GM21381 (cell line): ENCODE measurements around the gene PPP1R3C.

Experiments used
- ATAC-seq: cut with Tn5 transposase; IDR thresholded peaks from one replicate; pipeline ENCODE4 v1.9.1; 2021; ENCODE audit warnings: mild to moderate bottlenecking, moderate library complexity; ENCODE audit not compliant: unreplicated experiment

PPP1R3C gene

GRCh38 chr10:91629715-91630549 is 2.9 kb downstream of the PPP1R3C start:
- ATAC-seq = no peak

GRCh38 chr10:91628383-91628782 is 4.5 kb downstream of the PPP1R3C start:
- no peak for ATAC-seq

- ATAC-seq = no peak
These were observed 5.3 kb downstream of the PPP1R3C start for GRCh38 chr10:91627344-91628102.

GRCh38 chr10:91626936-91627335 is 5.9 kb downstream of the PPP1R3C start:
- no peak for ATAC-seq

GRCh38 chr10:91624633-91625032 is 8.2 kb downstream of the PPP1R3C start:
- no peak for ATAC-seq

- ATAC-seq = no peak
These were observed 10.3 kb downstream of the PPP1R3C start for GRCh38 chr10:91622601-91623000.

- no peak for ATAC-seq
These were observed 11.3 kb downstream of the PPP1R3C start for GRCh38 chr10:91621483-91622113.

GRCh38 chr10:91617072-91617609 is 15.7 kb downstream of the PPP1R3C start:
- no peak for ATAC-seq

GRCh38 chr10:91616137-91616536 is 16.7 kb downstream of the PPP1R3C start:
- ATAC-seq = no peak

GRCh38 chr10:91614225-91614624 is 18.6 kb downstream of the PPP1R3C start:
- no peak for ATAC-seq

- no peak for ATAC-seq
These were observed 19.3 kb downstream of the PPP1R3C start for GRCh38 chr10:91613411-91614187.

GRCh38 chr10:91610919-91611318 is 22.0 kb downstream of the PPP1R3C start:
- ATAC-seq = no peak

- no peak for ATAC-seq
These were observed 22.4 kb downstream of the PPP1R3C start for GRCh38 chr10:91610444-91610843.

- ATAC-seq = no peak
These were observed 25.0 kb downstream of the PPP1R3C start for GRCh38 chr10:91607646-91608403.

- ATAC-seq = no peak
These were observed 26.9 kb downstream of the PPP1R3C start for GRCh38 chr10:91605968-91606367.

GRCh38 chr10:91604553-91605534 is 28.0 kb downstream of the PPP1R3C start:
- ATAC-seq = no peak

- no peak for ATAC-seq
These were observed 28.9 kb downstream of the PPP1R3C start for GRCh38 chr10:91603931-91604331.

- ATAC-seq = no peak
These were observed 29.9 kb downstream of the PPP1R3C start for GRCh38 chr10:91602868-91603568.
